Right lobe of liver (tissue), 4 donors: Measurements from ENCODE around the gene SHLD1.

Source experiments
- CTCF ChIP-seq, 4 donors: fragments of 200-600 bp in 3 of 4; fragments of 450-650 bp in 1 of 4; IDR thresholded peaks; one replicate each; pipeline versions ENCODE4 v1.5.1 to v1.8.0; 2016 to 2022; ENCODE audit warnings: antibody characterized with exemption in 4 of 4, mild to moderate bottlenecking in 2 of 4
- POLR2A ChIP-seq: fragments of 450-650 bp; IDR thresholded peaks from one replicate; pipeline ENCODE4 v1.6.1; 2017; ENCODE audit warnings: antibody characterized with exemption, mild to moderate bottlenecking
- donor health status: DM: no; HTN: no; CAD: no.
- donor health status: DM: no; HTN: no; CAD: no.
- donor health status: DM: no; HTN: yes; CAD: no.

DNA sequence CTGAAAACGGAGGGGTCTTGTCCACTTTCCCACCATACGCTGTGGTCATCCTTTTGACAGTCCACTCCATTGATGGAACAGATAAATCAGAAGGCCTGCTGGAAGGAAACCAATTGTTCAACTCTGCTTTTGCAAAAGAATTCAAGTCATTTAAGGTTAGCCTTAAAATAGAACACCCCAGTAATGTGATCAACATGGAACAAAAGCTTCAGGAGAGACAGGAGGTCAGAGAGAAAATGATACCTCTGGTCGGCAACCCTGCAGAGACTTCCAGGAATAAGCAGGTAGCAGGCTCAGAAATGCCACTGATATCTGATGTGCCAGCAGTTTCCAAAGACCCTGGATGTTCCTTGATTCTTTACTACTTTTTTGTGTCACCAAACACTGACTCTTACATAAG is 39.6 kb upstream of the SHLD1 start:
- TF ChIP-seq CTCF (IDR thresholded peaks at IDR 0.05) (no peak), POLR2A (no peak)
